Measurements from ENCODE around the gene ZNF318. TPM values are rescaled to one million over a fixed set of nuclear protein-coding genes. Genes with fewer than 3 reads are reported as not detected.
A peak's percentile ranks its signal among the peaks of the same experiment; 100 is the strongest.

ZNF318 gene
- total RNA-seq, 6 experiments from 2014 or later = 11.1 to 13.3 (median 11.8) TPM

GRCh38 chr6:43310624-43311023 is 58.8 kb downstream of the ZNF318 start:
- Mint-ChIP-seq H3K9me3 (no peaks in the 10 kb centered on the region), H3K36me3 (ENCODE audit: low read depth) (no peaks in the 10 kb centered on the region), H3K27ac (no peak overlapping the region), H3K27me3 (ENCODE audit: insufficient read depth) (peaks cover 33% of the 10 kb centered on the region), H3K4me1 (ENCODE audit: low read depth) (peaks cover 7% of the 10 kb centered on the region; the same call in 1 of the 2 replicates), H3K4me3 (no peak overlapping the region)
- no peak for DNase-seq
- no peak for TF ChIP-seq CTCF (IDR thresholded peaks at IDR 0.05)

- H3K27me3 Mint-ChIP-seq (ENCODE audit: insufficient read depth) = peaks cover 32% of the 10 kb centered on the region
- H3K27ac Mint-ChIP-seq = no peak overlapping the region
- no peak for TF ChIP-seq CTCF (IDR thresholded peaks at IDR 0.05)
- no peaks in the 10 kb centered on the region for H3K9me3 Mint-ChIP-seq
- no peak for DNase-seq
- H3K4me3 Mint-ChIP-seq = no peak overlapping the region
- H3K4me1 Mint-ChIP-seq (ENCODE audit: low read depth) = peaks cover 7% of the 10 kb centered on the region; the same call in 1 of the 2 replicates
- no peaks in the 10 kb centered on the region for H3K36me3 Mint-ChIP-seq (ENCODE audit: low read depth)
Observed at GRCh38 chr6:43310134-43310533, 59.3 kb downstream of the ZNF318 start.

GRCh38 chr6:43308990-43309477 is 60.4 kb downstream of the ZNF318 start:
- no peaks in the 10 kb centered on the region for H3K36me3 Mint-ChIP-seq (ENCODE audit: low read depth)
- H3K4me3 Mint-ChIP-seq = peak overlapping the region; percentile 66
- TF ChIP-seq CTCF (IDR thresholded peaks at IDR 0.05) = no peak
- H3K27ac Mint-ChIP-seq = no peak overlapping the region
- peaks cover 32% of the 10 kb centered on the region for H3K27me3 Mint-ChIP-seq (ENCODE audit: insufficient read depth)
- peaks cover 7% of the 10 kb centered on the region; the same call in 1 of the 2 replicates for H3K4me1 Mint-ChIP-seq (ENCODE audit: low read depth)
- no peaks in the 10 kb centered on the region for H3K9me3 Mint-ChIP-seq
- no peak for DNase-seq

- H3K27ac Mint-ChIP-seq = no peak within 1 kb of the TSS
- H3K27me3 Mint-ChIP-seq (ENCODE audit: insufficient read depth) = peaks cover 34% of the 10 kb centered on the region
- DNase-seq = no peak
- peaks cover 7% of the 10 kb centered on the region; the same call in 1 of the 2 replicates for H3K4me1 Mint-ChIP-seq (ENCODE audit: low read depth)
- TF ChIP-seq CTCF (IDR thresholded peaks at IDR 0.05) = peak; percentile 42
- H3K9me3 Mint-ChIP-seq = no peaks in the 10 kb centered on the region
- peak within 1 kb of the TSS; percentile 66 for H3K4me3 Mint-ChIP-seq
- H3K36me3 Mint-ChIP-seq (ENCODE audit: low read depth) = no peaks in the 10 kb centered on the region
Observed at GRCh38 chr6:43308101-43308989, 61.1 kb downstream of the ZNF318 start, which contains the start of gene CRIP3. TSS of gene CRIP3 (minus strand) at chr6:43308826. CDS start at chr6:43308792, 34 bp downstream.

- Mint-ChIP-seq H3K36me3 (ENCODE audit: low read depth) (no peaks in the 10 kb centered on the region), H3K27ac (no peak overlapping the region), H3K9me3 (no peaks in the 10 kb centered on the region), H3K4me1 (ENCODE audit: low read depth) (peaks cover 7% of the 10 kb centered on the region; the same call in 1 of the 2 replicates), H3K4me3 (no peak overlapping the region), H3K27me3 (ENCODE audit: insufficient read depth) (peaks cover 31% of the 10 kb centered on the region)
- DNase-seq = no peak
- no peak for TF ChIP-seq CTCF (IDR thresholded peaks at IDR 0.05)
Observed at GRCh38 chr6:43307451-43308100, 61.9 kb downstream of the ZNF318 start.
